Activated T-cell treated with anti-CD3 and anti-CD28 coated beads for 24 hours (primary cell): ENCODE data around the gene IL31.
"Not testable (repeated sequence)": the region's sequence is repeated elsewhere in the genome, so short reads cannot be mapped to it uniquely, and the experiment has no call there.

ENCODE experiments used
- DNase-seq: peaks from one replicate; pipeline ENCODE4 v3.0.0-alpha.2; 2020; ENCODE audit warnings: low read depth

IL31 gene

GRCh38 chr12:122174155-122174845 lies at the start of gene IL31:
TSS of gene IL31 (minus strand) at chr12:122174221. CDS start at chr12:122174172, 49 bp downstream.
- no peak for DNase-seq

- DNase-seq, result no peak
Measured at GRCh38 chr12:122216445-122216844, 42.4 kb upstream of the IL31 start.

GRCh38 chr12:122215771-122216170 lies 41.8 kb upstream of the IL31 start:
- no peak for DNase-seq

- DNase-seq, result no peak
Measured at GRCh38 chr12:122208073-122208820, 34.2 kb upstream of the IL31 start.

GRCh38 chr12:122207391-122207790 lies 33.4 kb upstream of the IL31 start:
- no peak for DNase-seq

- no peak for DNase-seq
Measured at GRCh38 chr12:122206976-122207375, 33.0 kb upstream of the IL31 start.

GRCh38 chr12:122206111-122206881 lies 32.3 kb upstream of the IL31 start:
- no peak for DNase-seq

- DNase-seq, result no peak
Measured at GRCh38 chr12:122205053-122205925, 31.3 kb upstream of the IL31 start.

GRCh38 chr12:122204167-122205052 lies 30.4 kb upstream of the IL31 start:
- DNase-seq, result no peak

GRCh38 chr12:122203301-122204166 lies 29.5 kb upstream of the IL31 start, which contains the start of gene B3GNT4:
TSS of gene B3GNT4 (plus strand) at chr12:122203709. CDS start at chr12:122204619, 910 bp downstream.
- peak; percentile 34 for DNase-seq

GRCh38 chr12:122202811-122203210 lies 28.8 kb upstream of the IL31 start:
- not testable (repeated sequence) for DNase-seq

GRCh38 chr12:122202017-122202416 lies 28.0 kb upstream of the IL31 start:
- no peak for DNase-seq

GRCh38 chr12:122201381-122201780 lies 27.4 kb upstream of the IL31 start:
- DNase-seq, result no peak

GRCh38 chr12:122200541-122201175 lies 26.6 kb upstream of the IL31 start:
- DNase-seq, result no peak

- DNase-seq, result no peak
Measured at GRCh38 chr12:122199484-122200355, 25.7 kb upstream of the IL31 start.

- DNase-seq, result no peak
Measured at GRCh38 chr12:122197612-122197966, 23.6 kb upstream of the IL31 start.

GRCh38 chr12:122195405-122195804 lies 21.4 kb upstream of the IL31 start:
- no peak for DNase-seq

- no peak for DNase-seq
Measured at GRCh38 chr12:122194804-122195203, 20.8 kb upstream of the IL31 start.
